Liver (tissue), 9 donors: ENCODE measurements around the gene LHX2. TPM values are rescaled to one million over a fixed set of nuclear protein-coding genes. Genes with fewer than 3 reads are reported as not detected.

ENCODE experiments used
- DNase-seq: peaks from one replicate; pipeline ENCODE4 v3.0.0-alpha.2; 2017; ENCODE audit warnings: low spot score
- H3K27ac ChIP-seq, 2 donors: one replicate each; pipeline ENCODE4 v1.7.0; 2013; ENCODE audit warnings: inconsistent platforms in 2 of 2, low read length in 2 of 2, control low read depth in 1 of 2, low read depth in 1 of 2, mild to moderate bottlenecking in 1 of 2
- H3K27me3 ChIP-seq, 4 donors: one replicate each; pipeline versions ENCODE4 v1.6.1 to v1.7.0; 2013; ENCODE audit warnings: low read length in 3 of 4, inconsistent platforms in 1 of 4, mild to moderate bottlenecking in 1 of 4, moderate library complexity in 1 of 4; ENCODE audit not compliant: control insufficient read depth in 4 of 4, insufficient read depth in 4 of 4
- H3K36me3 ChIP-seq, 4 donors: one replicate each; pipeline versions ENCODE4 v1.6.1 to v1.7.0; 2013; ENCODE audit warnings: low read length in 3 of 4, mild to moderate bottlenecking in 3 of 4, low read depth in 1 of 4, moderate library complexity in 1 of 4; ENCODE audit not compliant: control insufficient read depth in 4 of 4, insufficient read depth in 3 of 4
- H3K4me1 ChIP-seq, 4 donors: one replicate each; pipeline versions ENCODE4 v1.6.1 to v1.7.0; 2013; ENCODE audit warnings: low read length in 3 of 4, mild to moderate bottlenecking in 3 of 4, moderate library complexity in 1 of 4; ENCODE audit not compliant: control insufficient read depth in 4 of 4, insufficient read depth in 4 of 4
- H3K4me3 ChIP-seq, 3 donors: one replicate each; pipeline versions ENCODE4 v1.6.1 to v1.7.0; 2013; ENCODE audit warnings: low read length in 3 of 3, control low read depth in 1 of 3, low read depth in 1 of 3, mild to moderate bottlenecking in 1 of 3
- H3K9ac ChIP-seq, 2 donors: one replicate each; pipeline ENCODE4 v1.7.0; 2013; ENCODE audit warnings: low read length in 2 of 2, mild to moderate bottlenecking in 2 of 2, moderate library complexity in 2 of 2, control low read depth in 1 of 2, low read depth in 1 of 2
- H3K9me3 ChIP-seq, 4 donors: one replicate each; pipeline versions ENCODE4 v1.6.1 to v1.7.0; 2013; ENCODE audit warnings: low read length in 3 of 4; ENCODE audit not compliant: control insufficient read depth in 4 of 4
- EGR1 ChIP-seq, 2 donors: IDR thresholded peaks; 2 replicates each; pipeline ENCODE4 v1.6.1; 2016 to 2018; ENCODE audit warnings: antibody characterized with exemption in 2 of 2, low read depth in 2 of 2
- FOXA1 ChIP-seq: IDR thresholded peaks from 2 replicates; pipeline ENCODE4 v1.6.1; 2016; ENCODE audit warnings: antibody characterized with exemption
- FOXA2 ChIP-seq: IDR thresholded peaks from 2 replicates; pipeline ENCODE4 v1.6.1; 2016; ENCODE audit warnings: antibody characterized with exemption
- GABPA ChIP-seq, 2 donors: IDR thresholded peaks in 1 of 2; conservative IDR thresholded peaks in 1 of 2; 2 replicates each; pipeline ENCODE4 v1.6.1; 2016; ENCODE audit warnings: antibody characterized with exemption in 2 of 2, mild to moderate bottlenecking in 1 of 2, moderate library complexity in 1 of 2
- HNF4G ChIP-seq: IDR thresholded peaks from 2 replicates; pipeline ENCODE4 v1.6.1; 2016; ENCODE audit warnings: antibody characterized with exemption
- JUND ChIP-seq, 2 donors: IDR thresholded peaks; 2 replicates each; pipeline ENCODE4 v1.6.1; 2016; ENCODE audit warnings: antibody characterized with exemption in 2 of 2
- NR2F2 ChIP-seq: IDR thresholded peaks from 2 replicates; pipeline ENCODE4 v1.6.1; 2016; ENCODE audit warnings: antibody characterized with exemption
- SP1 ChIP-seq: IDR thresholded peaks from 2 replicates; pipeline ENCODE4 v1.6.1; 2018; ENCODE audit warnings: antibody characterized with exemption, mild to moderate bottlenecking
- TAF1 ChIP-seq: conservative IDR thresholded peaks from 2 replicates; pipeline ENCODE4 v1.6.1; 2016; ENCODE audit warnings: antibody characterized with exemption, mild to moderate bottlenecking
- WGBS: extraction: QIAGEN DNeasy Blood & Tissue Kit; methylation state at CpG from one replicate; pipeline ENCODE4 v1.1.7; 2013; 5-methylcytosine and 5-hydroxymethylcytosine counted together
- polyA plus RNA-seq, 2 donors: library from polyadenylated mRNA; stranded (reverse) in 1 of 2; unstranded in 1 of 2; fragments of 200-250 nt in 1 of 2; fragments of >200 nt in 1 of 2; fragmentation: Nextera tagmentation in 1 of 2; extraction: Ambion mirVana in 1 of 2; gene quantifications; one replicate each; pipeline versions ENCODE4 v1.2.1 to v1.2.3, GENCODE V29; 2013 to 2015
- total RNA-seq, 2 donors: library from RNA; depleted of rRNA; stranded (reverse); fragments of >200 nt; gene quantifications; one replicate each; pipeline ENCODE4 v1.2.3, GENCODE V29; 2014
- TF ChIP-seq, protein P1 (sequence below): IDR thresholded peaks from 2 replicates; pipeline ENCODE4 v1.6.1; 2016; ENCODE audit warnings: antibody characterized with exemption, mild to moderate bottlenecking
- TF ChIP-seq, protein P2 (sequence below): IDR thresholded peaks from 2 replicates; pipeline ENCODE4 v1.6.1; 2016; ENCODE audit warnings: antibody characterized with exemption
- donor health status: healthy.
- donor health status: healthy.
- donor health status: healthy.
- donor health status: healthy.
- donor health status: healthy.

The LHX2 gene
- total and polyA plus RNA-seq, 4 donors, result 2.0 to 2.5 (median 2.1) TPM

DNA sequence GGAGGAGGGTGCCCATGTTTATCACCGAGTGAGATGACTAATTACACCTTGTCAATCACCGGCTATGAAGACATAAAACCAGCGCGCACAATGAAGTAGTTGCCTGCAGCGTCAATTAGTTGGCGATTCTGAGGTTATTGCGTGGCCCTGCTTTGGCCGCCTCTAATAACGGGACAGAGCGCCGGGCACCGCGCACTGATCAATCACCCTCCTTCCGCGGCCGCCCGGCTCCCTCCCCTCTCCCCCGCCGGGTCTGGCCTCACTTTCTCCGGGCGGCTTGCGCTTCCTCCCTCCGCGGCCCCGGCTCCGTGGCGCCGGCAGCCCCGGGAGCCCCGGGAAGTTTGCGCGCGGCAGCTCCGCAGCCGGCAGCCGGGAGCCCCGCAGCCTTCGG, 3.3 kb upstream of the LHX2 start:
- WGBS, result 2% methylated on average over 38 of the region's 38 CpGs
- H3K27me3 ChIP-seq, result peaks cover 9 to 38% (median 29%) of the 10 kb centered on the region in 4 donors
- TF ChIP-seq TAF1 (no peak), JUND (IDR thresholded peaks at IDR 0.05) (no peak), SP1 (no peak), FOXA2 (no peak), HNF4G (no peak)
- peaks cover 21 to 45% (median 30%) of the 10 kb centered on the region in 4 donors for H3K4me1 ChIP-seq
- H3K9ac ChIP-seq, result no peak overlapping the region
- H3K27ac ChIP-seq, result no peak overlapping the region
- H3K4me3 ChIP-seq, result peak overlapping the region in 1 of 3 donors; percentile 33
- H3K36me3 ChIP-seq, result no peaks in the 10 kb centered on the region
- DNase-seq, result no peak
- peaks cover 0 to 4% (median 0%) of the 10 kb centered on the region in 4 donors for H3K9me3 ChIP-seq

DNA sequence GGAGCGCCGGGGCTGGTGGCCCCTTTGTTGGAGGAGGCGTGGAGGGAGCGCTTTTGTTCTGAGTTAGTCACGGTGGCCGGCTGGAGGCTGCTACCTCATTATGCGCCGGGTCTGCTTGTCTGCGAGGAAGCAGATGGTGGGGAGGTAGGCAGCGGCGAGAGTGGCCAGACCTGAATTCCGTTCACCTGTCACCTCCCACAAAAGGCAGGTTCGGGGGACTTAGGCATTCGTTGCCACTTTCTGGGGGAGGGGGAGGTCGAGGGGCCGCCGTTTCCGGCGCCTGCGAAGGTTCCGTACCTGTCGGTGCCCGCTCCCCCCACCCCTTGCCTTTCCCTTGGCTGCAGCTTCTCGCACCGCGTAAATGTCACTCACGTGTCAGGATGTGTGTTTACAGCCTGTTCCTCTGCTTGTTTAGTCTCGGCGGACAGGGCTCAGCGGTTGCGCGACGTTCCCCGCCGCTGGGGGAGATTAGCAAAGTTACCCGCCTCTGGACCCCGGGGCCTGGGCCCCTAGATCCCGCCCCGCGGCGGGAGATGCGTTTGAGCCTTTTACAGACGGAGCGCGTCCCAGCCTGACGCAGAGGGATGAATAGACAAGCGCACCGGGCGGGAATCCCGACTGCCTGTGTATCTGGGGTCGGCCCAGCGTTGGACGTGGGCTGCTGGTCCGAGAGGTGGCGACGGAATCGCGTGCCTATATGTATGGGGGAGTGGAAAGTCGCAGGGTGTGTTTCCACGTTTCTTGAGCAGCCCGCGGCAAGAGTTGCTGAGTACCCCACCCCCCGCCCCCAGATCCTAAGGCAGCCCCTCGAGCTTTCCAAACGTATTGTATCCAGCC, 2.7 kb upstream of the LHX2 start:
- Histone ChIP-seq H3K4me3 (peak overlapping the region in 1 of 3 donors; percentile 33), H3K9ac (no peak overlapping the region)
- no peak for DNase-seq

More for the DNA sequence above, 2.7 kb upstream of the LHX2 start:
- Histone ChIP-seq H3K4me1 (peaks cover 21 to 48% (median 30%) of the 10 kb centered on the region in 4 donors), H3K27me3 (peaks cover 11 to 41% (median 28%) of the 10 kb centered on the region in 4 donors), H3K9me3 (peaks cover 0 to 4% (median 0%) of the 10 kb centered on the region in 4 donors), H3K36me3 (no peaks in the 10 kb centered on the region), H3K27ac (no peak overlapping the region)
- TF ChIP-seq, protein P1, sequence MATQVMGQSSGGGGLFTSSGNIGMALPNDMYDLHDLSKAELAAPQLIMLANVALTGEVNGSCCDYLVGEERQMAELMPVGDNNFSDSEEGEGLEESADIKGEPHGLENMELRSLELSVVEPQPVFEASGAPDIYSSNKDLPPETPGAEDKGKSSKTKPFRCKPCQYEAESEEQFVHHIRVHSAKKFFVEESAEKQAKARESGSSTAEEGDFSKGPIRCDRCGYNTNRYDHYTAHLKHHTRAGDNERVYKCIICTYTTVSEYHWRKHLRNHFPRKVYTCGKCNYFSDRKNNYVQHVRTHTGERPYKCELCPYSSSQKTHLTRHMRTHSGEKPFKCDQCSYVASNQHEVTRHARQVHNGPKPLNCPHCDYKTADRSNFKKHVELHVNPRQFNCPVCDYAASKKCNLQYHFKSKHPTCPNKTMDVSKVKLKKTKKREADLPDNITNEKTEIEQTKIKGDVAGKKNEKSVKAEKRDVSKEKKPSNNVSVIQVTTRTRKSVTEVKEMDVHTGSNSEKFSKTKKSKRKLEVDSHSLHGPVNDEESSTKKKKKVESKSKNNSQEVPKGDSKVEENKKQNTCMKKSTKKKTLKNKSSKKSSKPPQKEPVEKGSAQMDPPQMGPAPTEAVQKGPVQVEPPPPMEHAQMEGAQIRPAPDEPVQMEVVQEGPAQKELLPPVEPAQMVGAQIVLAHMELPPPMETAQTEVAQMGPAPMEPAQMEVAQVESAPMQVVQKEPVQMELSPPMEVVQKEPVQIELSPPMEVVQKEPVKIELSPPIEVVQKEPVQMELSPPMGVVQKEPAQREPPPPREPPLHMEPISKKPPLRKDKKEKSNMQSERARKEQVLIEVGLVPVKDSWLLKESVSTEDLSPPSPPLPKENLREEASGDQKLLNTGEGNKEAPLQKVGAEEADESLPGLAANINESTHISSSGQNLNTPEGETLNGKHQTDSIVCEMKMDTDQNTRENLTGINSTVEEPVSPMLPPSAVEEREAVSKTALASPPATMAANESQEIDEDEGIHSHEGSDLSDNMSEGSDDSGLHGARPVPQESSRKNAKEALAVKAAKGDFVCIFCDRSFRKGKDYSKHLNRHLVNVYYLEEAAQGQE, result no peak
- TF ChIP-seq HNF4G (no peak), GABPA (IDR thresholded peaks at IDR 0.05 in 1 of 2, conservative IDR thresholded peaks at IDR 0.05 in 1 of 2) (no peak), NR2F2 (no peak), SP1 (no peak), FOXA1 (no peak), FOXA2 (no peak), EGR1 (IDR thresholded peaks at IDR 0.05; ENCODE audit: low read depth in 2 of 2) (no peak)
- TF ChIP-seq, protein P2, sequence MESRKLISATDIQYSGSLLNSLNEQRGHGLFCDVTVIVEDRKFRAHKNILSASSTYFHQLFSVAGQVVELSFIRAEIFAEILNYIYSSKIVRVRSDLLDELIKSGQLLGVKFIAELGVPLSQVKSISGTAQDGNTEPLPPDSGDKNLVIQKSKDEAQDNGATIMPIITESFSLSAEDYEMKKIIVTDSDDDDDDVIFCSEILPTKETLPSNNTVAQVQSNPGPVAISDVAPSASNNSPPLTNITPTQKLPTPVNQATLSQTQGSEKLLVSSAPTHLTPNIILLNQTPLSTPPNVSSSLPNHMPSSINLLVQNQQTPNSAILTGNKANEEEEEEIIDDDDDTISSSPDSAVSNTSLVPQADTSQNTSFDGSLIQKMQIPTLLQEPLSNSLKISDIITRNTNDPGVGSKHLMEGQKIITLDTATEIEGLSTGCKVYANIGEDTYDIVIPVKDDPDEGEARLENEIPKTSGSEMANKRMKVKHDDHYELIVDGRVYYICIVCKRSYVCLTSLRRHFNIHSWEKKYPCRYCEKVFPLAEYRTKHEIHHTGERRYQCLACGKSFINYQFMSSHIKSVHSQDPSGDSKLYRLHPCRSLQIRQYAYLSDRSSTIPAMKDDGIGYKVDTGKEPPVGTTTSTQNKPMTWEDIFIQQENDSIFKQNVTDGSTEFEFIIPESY, result no peak
- WGBS, result 4% methylated on average over 65 of the region's 65 CpGs
